ENCODE results near the gene ADARB2.

The ADARB2 gene

DNA sequence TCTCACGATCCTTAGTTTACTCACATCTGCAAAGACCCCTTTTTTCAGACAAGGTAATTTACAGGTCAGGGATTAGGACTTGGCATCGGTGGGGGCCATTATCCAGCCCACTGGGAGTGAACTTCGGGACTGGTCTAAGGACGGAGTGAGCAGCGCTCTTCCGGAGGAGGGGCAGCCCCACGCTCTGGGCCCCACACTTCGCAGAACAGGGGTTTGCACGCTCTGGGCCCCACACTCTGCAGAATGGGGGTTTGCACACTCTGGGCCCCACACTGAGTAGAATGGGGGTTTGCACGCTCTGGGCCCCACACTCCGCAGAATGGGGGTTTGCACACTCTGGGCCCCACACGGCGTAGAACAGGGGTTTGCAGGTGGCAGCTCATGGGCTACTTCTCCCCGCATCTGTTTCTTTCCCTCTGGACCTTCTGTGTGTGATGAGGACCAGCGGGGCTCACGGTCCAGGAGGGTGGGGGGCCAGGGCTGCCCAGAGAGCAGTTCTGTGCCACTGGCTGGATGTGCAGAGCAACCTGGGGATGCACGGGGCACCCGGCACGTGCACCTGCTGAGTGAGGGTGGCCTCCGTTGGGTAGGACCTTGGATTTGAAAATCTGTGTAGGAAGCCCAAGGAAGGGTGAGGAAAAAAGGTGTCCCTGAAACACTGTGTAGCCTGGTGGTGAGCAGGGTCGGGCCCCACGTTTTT is 546.4 kb downstream of the ADARB2 start:
- no peak for FAIRE-seq

DNA sequence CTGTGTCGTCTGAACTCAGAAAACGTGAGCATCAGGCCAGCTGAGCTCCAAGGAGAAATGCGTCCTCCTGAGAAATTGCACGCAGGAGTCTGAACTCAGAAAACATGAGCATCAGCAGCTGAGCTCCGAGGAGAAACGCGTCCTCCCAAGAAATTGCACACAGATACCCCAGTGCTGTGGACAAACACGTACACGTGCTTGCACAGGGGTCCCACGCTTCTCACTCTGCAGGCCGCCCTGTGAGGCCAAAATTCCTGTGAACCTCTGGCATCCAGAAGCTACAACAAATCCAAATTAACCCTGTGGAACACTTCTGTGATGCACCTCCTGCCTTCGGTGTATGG is 547.3 kb downstream of the ADARB2 start:
- FAIRE-seq: no peak

DNA sequence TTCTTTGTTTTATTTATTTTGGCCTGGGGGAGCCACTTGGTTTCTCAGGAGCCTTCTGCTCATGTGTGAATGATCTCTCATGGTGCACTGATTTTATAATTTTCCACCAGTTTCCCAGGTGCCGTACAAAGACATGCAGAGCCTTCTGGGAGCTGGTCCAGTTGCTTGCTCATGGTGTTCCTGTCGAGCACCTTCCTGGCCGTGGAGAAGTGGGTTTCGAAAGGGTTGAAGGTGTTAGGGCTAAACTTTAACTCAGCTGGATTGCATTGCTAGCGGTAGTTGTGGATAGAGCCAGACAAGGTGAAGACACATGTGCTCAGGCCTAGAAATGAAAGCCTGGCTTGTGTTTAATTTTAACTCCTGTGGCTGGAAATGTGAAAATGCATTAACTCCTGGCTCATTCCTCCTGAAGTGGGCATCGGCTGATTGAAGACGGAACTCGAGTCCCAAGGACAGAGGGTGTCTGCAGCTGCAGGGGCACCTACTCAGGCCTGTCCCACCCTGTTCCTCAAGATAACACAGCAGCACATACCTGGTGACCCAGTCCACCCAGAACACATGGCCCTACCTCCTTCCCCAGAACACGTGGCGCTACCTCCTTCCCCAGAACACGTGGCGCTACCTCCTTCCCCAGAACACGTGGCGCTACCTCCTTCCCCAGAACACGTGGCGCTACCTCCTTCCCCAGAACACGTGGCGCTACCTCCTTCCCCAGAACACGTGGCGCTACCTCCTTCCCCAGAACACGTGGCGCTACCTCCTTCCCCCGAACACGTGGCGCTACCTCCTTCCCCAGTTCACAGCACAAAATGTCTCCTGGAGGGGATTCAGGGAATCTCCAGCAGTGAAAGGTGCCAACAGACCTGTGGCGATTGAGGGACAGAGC is 547.9 kb downstream of the ADARB2 start:
- FAIRE-seq: no peak

DNA sequence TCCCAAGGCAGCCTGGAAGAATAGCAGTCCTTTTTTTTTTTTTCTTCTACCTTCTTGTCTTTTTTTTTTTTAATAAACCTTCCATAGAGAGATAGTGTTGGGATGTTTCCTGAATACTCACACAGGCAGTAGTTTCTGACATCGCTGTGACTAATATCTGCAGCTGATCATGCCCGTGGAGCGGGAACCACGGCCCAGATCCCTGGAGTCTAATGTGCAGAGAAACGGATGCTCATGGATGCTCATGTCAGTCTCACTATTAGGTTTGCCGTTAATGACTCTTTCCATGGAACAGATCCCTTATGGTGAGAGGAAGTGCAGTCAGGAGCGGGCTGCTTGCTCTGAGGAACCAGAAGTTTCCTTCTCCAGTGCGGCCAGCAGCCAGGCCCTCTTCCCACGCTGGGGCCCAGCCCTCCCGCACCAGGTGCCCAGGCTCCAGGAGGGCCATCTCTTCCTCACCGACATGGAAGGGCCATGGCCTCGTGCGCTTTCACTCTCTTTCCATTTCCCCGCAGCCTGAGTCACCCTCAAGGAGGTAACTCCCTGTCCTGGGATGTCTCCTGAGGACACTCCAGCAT is 548.7 kb downstream of the ADARB2 start:
- FAIRE-seq: no peak

DNA sequence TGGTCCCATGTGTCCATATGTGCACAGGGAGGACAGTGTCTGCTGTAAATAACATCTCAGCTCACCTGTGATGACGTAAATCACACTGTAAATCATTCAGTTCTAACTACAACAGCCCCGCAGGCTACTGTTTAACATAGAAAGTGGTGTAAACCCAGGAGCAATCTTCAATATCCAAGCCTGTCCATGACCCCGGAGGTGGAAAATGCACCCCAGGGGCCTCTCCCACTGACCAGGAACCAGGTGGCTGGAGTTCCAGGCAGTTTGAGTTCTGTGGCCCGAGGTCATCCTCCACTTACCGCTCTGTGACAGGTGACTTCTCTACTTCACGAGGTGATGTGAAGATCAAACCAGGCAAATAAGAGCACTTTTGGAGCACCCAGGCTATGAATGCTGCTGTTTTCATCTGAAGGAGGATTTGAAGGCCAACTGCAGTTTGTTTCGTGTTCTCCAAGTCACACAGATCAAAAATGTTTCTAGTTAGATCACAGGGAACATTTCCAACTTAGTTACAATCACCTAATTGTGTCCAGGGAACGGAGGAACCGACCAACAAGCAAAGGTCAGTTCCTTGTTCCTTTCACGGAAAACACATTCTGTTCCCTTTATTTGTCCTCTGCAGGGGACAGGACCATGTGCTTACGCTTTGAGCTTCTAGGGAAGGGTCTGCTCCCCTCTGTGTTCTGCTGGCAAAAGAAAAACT is 549.3 kb downstream of the ADARB2 start:
- no peak for FAIRE-seq

DNA sequence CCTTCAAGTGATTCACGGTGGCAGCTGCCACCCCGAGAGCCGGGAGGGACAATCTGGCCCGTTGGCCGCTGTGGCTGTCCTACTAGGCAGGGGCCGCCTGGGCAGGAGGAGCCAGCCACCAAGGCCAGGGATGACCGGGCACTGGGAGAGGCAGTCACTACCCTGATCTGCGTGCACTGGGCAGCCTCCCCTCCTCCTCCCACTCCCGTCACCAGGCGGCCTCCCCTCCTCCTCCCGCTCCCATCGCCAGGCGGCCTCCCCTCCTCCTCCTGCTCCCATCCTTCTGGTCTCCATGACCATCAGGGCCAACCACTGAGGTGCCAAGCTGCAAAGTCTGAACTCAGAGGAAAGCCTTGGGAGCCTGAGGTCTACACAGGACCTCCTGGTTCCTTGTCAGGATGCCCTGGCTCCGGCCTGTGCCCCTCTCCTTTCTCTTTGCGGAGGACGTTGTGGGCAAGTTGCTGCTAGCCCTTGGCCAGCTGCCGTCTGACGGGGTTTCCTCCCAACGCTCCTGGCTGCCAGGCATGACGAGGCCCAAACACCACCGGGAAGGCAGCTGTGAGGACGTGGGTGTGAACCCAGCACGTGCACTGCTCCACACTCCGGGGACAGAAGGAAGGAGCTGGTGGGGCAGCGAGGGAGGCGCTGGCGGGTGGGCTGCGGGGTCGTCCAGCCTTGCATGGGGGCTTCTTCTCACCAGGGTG is 550.0 kb downstream of the ADARB2 start:
- FAIRE-seq: no peak

DNA sequence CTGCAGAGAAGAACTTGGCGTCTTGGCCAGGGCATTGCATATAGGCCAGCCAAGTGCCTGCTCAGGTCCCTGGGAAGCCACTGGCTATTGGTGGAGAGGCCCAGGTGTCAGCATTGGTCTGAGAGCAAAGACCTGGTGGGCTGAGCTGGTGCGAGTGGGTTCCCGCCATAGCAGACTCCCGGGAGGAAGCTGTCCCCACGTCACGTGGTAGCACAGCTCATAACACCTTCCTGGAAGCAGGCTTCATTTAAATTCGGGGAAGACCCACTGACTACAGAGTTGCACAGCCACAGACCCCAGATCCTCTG is 550.7 kb downstream of the ADARB2 start:
- no peak for FAIRE-seq

DNA sequence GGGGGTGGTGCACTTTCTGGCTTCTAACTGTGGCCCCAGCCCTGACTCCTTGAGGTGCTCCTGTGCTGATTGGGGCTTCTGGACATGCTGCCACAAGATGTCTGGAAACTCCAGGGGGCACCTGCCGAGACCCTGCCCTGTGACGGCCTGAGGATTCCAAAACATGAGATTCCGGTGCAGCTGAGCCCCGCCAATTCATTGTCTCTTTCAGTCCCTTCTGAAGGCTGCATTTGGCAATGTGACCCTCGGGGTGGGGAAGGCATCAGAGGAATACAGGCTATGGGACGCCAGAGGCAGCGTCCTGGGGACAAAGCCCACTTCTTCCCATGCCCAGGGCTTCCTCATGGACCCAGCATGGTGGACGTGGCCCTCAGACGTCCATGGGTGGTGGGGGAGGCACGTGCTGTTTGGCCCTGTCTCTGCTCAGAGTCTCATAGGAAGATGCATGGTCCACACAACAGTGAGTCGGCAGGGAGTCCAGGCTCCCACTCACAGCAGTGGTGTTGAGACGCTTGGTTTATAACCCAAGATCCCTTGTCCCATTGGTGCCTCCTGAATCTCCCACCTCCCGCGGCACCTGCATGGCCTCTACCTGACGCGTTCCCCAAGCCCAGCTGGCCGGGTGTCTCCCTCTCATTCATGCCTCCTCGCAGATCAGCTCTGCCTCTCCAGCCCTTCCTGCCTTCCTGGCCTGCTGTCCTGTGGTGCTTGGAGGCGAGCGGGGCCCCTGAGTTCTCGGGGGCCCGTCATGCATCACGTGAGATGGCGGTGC is 551.2 kb downstream of the ADARB2 start:
- no peak for FAIRE-seq

DNA sequence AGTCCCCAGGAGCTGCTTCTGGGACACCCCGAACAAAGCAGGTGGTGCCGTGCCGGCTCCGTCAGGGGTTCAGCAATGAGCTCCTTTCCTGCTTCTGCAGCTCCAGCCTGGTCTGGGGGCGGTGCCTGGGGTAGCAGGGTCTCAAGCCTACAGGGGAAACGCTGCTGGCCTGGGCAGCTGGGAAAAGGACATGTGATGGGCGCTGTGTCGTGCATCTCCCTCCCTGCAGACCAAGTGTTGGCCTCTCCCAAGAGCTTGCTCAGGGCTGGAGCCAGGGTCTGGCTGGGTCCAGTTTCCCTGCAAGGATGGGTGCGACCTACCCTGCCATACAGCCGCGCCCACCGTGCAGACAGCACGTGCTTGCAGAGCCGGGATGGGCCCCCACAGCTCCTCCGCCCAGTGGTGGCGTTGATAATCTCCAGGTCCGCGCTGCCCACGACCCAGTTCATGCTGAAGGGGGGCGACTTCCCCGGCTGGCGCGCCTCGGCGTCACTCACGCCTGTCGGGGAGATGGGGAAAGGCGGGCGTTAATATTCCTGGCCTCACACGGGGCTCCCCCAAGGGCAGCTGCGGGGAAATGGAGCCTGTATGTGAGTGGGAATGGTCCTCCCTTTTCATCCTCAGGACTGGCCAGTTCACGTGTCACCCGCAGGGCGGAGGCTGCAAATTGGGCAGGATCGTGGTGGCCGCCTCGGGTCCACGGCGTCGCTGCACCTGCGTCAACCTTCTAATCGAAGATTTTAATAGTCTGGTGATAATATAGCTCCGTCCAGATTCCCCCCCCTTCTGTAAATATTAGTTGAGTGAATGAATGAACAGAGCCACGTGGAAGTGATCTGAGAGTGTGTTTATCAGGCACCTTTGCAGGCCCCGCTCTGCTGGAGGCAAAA is 552.5 kb downstream of the ADARB2 start:
- no peak for FAIRE-seq

DNA sequence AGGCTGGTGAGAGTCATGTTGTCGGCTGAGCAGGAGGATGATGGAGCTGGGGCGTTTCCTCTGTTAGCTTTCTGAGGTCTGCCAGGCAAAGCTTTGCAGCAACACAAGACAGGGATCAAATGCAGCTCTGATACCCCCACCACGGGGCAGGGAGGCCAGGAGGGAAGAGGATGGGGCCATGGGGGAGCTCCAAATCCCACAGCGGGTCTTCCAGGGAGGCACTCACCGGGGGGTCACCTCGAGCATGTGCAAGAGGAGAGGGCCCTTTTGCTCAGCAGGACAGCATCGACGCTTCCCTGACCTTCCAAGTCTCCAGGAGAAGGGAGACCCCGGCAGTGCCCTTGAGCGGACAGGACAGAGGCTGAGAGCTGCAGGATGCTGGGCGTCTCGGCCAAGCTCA is 553.6 kb downstream of the ADARB2 start:
- no peak for FAIRE-seq

DNA sequence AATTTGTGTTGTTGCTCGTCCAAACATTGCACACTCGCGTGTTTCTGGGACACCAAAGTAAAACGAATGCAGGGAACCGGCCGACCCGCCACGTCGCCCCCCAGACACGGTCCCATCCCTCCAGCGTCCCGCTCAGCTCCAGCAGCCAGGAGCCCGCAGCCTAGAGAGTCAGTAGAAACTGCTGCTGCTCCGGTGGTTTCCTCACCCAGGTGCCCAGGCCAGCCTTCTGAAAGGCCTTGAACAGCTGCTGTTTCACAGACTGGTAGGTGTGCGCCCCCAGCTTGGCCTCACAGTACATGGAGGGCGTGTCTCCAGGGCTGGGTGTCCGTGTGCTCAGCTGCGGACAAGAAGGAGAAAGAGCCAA is 554.3 kb downstream of the ADARB2 start:
- FAIRE-seq: no peak

DNA sequence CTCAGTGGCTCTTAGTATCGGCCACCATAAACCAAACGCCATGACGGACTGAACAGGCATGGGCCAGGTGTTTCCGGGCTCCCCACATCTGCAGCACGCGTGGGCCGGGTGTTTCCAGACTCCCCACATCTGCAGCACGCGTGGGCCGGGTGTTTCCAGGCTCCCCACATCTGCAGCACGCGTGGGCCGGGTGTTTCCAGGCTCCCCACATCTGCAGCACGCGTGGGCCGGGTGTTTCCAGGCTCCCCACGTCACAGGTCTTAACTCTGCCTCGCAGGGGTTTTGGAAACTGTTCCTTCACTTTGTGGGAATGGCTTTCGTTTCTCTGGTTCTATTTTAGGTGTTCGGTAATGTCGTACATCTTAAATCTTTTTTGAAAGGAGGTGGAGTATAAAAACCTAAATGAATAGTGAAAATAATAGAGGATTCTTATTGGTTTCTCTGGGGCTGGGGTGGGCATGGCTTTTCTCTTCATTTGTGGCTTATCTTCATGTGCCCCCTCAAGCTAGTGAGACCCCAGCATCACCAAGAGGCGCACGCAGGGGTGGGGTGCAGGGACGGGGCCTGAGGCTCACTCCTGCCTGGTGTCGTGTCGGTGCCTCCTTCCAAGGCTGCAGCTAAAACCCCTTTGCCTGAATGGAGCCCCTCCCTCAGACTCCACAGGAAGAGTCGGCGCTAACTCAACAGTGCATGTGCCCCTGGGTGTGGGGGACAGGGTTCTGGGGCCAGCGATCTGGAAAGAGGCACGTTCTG is 554.9 kb downstream of the ADARB2 start:
- no peak for FAIRE-seq

DNA sequence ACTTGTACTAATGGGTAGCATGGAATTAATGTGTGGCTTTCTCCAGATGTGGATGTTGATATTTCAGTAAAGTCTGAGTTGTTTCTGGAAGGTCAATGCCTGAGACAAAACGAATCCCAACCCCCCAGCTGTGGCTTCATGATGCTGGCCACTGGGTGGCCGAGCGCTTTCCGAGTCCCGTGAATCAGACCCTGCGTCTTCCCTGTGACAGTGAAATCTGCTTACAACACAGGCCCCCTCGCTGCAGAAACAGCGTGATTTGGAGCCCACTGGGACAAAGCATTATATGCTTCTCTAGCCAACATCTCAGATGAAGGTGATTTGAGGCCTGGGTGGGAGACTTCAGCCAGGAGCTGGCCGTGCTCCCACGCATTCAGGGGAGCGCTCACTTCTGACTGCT is 556.5 kb downstream of the ADARB2 start:
- no peak for FAIRE-seq

DNA sequence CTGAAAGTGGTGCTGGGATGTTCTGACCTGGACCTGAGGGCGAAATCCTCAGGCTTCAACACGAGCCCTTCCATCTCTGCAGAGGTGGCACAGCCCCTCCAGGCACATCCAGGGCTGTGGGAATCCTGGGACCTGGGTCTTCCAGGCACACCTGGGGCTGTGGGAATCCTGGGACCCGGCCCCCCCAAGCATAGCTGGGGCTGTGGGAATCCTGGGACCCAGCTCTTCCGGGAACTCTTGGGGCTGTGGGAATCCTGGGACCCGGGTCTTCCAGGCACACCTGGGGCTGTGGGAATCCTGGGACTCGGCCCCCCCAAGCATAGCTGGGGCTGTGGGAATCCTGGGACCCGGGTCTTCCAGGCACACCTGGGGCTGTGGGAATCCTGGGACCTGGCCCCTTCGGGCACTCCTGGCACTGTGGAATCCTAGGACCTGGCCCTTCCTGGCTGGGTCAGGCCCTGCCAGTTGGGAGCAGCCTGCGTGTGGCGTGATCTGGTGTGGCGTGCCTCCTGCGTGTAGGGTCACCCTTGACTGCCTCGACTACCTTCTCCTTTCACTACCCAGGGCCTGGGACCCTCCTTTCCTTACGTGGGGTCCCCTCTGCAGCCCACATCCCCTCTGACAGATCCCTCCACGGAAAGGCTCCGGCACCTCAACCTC is 557.1 kb downstream of the ADARB2 start:
- FAIRE-seq: no peak

DNA sequence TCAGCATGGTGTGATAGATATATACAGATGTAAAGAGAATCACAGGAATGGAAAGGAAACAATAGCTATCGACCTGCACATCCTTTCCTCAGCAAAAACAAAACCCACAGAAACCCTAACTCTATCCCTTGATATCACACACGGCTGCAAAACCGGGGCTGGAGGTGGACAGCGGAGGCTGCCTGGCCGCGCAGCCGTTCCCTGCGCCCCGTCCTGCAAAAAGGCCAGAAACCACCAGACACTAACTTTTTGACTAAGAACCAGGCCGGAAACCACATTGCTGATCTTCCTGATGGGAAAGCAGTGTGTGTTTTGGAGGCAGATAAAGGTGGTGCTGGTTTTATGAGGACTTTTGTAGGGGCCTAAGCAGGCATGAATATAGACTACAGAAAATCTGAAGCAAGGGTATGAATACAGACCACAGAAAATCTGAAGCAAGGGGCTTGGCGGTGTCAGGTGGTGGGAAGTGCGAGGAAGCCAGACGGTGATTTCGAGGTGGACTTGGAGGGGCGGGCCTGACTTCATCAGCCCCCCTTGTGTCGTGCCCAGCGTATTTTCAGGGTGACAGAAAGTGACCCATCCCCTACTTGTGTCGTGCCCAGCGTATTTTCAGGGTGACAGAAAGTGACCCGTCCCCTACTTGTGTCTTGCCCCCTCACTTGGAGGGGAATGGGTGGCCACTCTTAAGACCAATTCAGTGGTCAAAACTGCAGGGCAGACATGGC is 557.8 kb downstream of the ADARB2 start:
- FAIRE-seq: no peak

DNA sequence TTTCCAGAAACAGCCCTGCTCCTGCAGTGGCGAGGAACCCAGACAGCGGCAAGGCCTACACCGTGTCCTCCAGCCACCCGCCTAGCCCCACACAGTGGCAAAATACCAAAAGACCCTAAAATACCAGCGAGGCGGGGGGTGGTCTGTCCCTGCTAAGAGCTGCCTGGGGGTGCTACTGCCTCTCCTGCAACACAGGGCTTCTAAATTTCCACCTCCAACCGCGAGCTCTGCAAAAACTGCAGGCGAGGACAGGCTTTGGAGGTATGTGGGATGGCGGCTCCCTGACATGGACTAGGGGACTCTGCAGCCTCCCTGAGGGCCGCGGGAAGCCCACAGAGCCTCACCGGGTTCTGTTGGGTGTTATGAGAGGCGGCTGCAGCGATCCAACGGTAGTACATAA is 558.8 kb downstream of the ADARB2 start:
- no peak for FAIRE-seq

DNA sequence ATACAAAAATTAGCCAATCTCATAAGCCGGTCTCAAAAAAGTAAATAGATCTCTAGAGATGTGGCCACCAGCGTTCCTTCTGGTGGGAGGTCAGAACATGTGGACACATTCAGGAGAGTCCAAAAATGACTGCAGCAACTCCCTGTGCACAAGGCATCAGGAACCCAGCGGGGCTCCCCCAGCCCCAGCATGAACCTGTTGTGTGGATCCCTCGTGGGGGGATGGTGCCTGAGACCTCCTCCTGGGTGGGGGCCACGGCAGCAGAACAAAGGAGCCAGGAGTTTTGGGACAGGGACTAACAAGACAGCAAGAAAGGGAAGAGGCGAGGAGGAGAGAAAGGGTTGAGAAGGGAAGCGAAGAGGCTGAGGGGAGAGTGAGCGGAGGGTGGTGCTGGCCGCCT is 559.4 kb downstream of the ADARB2 start:
- FAIRE-seq: no peak

DNA sequence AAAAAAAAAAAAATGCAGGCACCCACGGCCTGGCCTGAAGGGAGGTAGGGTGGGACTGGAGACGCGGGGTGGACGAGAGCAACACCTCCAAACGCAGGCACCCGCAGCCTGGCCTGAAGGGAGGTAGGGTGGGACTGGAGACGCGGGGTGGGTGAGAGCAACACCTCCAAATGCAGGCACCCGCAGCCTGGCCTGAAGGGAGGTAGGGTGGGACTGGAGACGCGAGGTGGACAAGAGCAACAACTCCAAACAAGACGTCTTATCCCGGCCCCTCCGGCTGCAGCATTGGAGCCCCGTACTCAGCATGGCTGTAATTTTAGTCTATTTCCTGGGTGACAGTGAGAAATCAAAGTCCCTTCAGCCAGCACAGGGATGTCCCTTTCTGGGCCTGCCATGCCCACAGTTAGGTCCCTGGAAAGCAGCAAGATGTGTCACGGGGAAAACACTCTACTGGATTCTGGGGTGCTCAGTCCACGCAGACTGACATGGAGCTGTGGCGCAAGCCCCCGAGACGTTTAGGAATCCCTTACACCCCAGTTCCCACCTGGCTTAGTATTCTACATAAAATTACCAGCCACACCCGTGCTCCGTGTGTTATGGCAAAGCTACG is 561.3 kb downstream of the ADARB2 start:
- no peak for FAIRE-seq

DNA sequence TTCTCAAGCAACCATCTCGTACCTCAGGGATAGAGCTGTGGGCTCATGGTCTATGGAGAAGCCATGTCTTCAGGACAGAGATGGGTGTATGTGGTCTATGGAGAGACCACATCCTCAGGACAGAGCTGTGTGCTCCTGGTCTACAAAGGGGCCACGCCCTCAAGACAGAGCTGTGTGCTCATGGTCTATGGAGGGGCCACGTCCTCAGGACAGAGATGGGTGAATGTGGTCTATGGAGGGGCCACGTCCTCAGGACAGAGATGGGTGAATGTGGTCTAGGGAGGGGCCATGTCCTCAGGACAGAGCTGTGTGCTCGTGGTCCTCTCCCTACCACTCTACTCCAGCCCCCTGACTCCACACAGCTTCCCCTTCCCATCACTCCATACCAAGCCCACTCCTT is 563.3 kb downstream of the ADARB2 start:
- FAIRE-seq: no peak
